Endothelial cell (in vitro differentiated cells): Measurements from ENCODE around the gene DNMT3A. TPM values are rescaled to one million over a fixed set of nuclear protein-coding genes. Genes with fewer than 3 reads are reported as not detected.

Source experiments
- DNase-seq: peaks from one replicate; pipeline ENCODE4 v3.0.0; 2021; ENCODE audit warnings: low spot score
- H3K27ac Mint-ChIP-seq: one replicate; pipeline ENCODE4 v1.8.0; 2021; ENCODE audit warnings: mixed read lengths, inconsistent platforms; ENCODE audit not compliant: unreplicated experiment
- H3K27me3 Mint-ChIP-seq: one replicate; pipeline ENCODE4 v1.8.0; 2021; ENCODE audit warnings: mild to moderate bottlenecking, moderate library complexity, mixed read lengths, inconsistent platforms; ENCODE audit not compliant: unreplicated experiment
- H3K36me3 Mint-ChIP-seq: one replicate; pipeline ENCODE4 v1.8.0; 2021; ENCODE audit warnings: mild to moderate bottlenecking, low read depth, mixed read lengths, inconsistent platforms; ENCODE audit not compliant: unreplicated experiment
- H3K4me1 Mint-ChIP-seq: one replicate; pipeline ENCODE4 v1.8.0; 2021; ENCODE audit warnings: mild to moderate bottlenecking, mixed read lengths, inconsistent platforms; ENCODE audit not compliant: unreplicated experiment
- H3K4me3 Mint-ChIP-seq: one replicate; pipeline ENCODE4 v1.8.0; 2021; ENCODE audit warnings: mild to moderate bottlenecking, mixed read lengths, inconsistent platforms; ENCODE audit not compliant: unreplicated experiment
- H3K9me3 Mint-ChIP-seq: one replicate; pipeline ENCODE4 v1.8.0; 2021; ENCODE audit warnings: mixed read lengths, inconsistent platforms; ENCODE audit not compliant: unreplicated experiment
- total RNA-seq: library from RNA; stranded (reverse); fragmentation: NEBNext Ultra II Directional; extraction: Animal tissue kit (Norgen Biotek cat#: 25700); gene quantifications from one replicate; pipeline ENCODE4 v1.2.1, GENCODE V29; 2021; ENCODE audit not compliant: unreplicated experiment
- TF ChIP-seq, protein P1 (sequence below): fragments of 200-600 bp; sonication (generic); IDR thresholded peaks from one replicate; pipeline ENCODE4 v1.5.0; 2021; ENCODE audit warnings: antibody characterized with exemption; ENCODE audit not compliant: unreplicated experiment

The DNMT3A gene
- total RNA-seq, 1 donor from 2014 or later, result 177 TPM

GRCh38 chr2:25386971-25387875 is 45.5 kb upstream of the DNMT3A start:
- Mint-ChIP-seq H3K27me3 (peaks cover 2% of the 10 kb centered on the region), H3K27ac (no peak overlapping the region), H3K4me3 (peak overlapping the region; percentile 2), H3K36me3 (no peaks in the 10 kb centered on the region), H3K9me3 (no peaks in the 10 kb centered on the region), H3K4me1 (no peaks in the 10 kb centered on the region)
- DNase-seq, result no peak
- TF ChIP-seq, protein P1, sequence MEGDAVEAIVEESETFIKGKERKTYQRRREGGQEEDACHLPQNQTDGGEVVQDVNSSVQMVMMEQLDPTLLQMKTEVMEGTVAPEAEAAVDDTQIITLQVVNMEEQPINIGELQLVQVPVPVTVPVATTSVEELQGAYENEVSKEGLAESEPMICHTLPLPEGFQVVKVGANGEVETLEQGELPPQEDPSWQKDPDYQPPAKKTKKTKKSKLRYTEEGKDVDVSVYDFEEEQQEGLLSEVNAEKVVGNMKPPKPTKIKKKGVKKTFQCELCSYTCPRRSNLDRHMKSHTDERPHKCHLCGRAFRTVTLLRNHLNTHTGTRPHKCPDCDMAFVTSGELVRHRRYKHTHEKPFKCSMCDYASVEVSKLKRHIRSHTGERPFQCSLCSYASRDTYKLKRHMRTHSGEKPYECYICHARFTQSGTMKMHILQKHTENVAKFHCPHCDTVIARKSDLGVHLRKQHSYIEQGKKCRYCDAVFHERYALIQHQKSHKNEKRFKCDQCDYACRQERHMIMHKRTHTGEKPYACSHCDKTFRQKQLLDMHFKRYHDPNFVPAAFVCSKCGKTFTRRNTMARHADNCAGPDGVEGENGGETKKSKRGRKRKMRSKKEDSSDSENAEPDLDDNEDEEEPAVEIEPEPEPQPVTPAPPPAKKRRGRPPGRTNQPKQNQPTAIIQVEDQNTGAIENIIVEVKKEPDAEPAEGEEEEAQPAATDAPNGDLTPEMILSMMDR, result no peak

DNA sequence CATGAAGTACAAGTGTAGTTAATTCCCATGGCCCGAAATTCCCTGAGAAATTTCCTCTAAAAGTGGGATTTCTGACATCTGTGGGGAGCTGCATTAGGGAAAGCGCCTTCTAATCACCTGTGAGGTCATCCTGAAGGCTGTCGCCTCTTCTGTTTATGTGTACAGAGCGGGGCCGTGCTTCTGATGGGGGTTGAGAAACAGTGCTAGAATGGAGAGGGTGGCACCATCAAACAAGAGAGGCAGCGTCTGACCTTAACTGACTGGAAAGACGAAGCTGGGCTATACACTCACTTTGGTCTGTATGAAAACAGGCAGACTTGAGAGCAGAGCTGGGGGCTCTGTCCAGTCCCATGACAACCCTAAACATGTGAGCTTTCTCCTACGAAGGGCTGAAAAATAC is 44.2 kb upstream of the DNMT3A start:
- DNase-seq, result no peak
- Mint-ChIP-seq H3K27ac (no peak overlapping the region), H3K9me3 (no peaks in the 10 kb centered on the region), H3K27me3 (peaks cover 4% of the 10 kb centered on the region), H3K4me3 (no peak overlapping the region), H3K4me1 (no peaks in the 10 kb centered on the region), H3K36me3 (no peaks in the 10 kb centered on the region)
- TF ChIP-seq, protein P1, result no peak

DNA sequence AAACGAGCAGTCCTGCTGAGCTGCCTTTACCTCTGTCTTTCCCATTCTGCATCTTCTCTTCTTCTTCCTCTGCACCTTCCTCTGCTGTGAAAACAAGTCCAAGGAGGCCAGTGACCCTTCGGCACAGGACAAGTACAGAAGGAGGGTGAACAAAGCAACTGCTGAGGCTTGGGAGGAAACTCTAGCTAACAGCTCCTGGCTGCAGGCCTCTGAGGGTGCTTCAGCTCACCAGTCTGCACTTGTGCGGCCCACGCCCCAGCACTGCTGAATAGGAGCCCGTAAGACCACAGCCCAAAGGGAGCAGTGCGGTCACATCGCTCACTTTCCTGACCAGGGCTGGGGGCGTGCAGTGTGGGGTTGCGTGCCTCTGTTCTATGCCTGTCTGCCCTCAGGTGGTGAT is 42.1 kb upstream of the DNMT3A start:
- H3K9me3 Mint-ChIP-seq, result no peaks in the 10 kb centered on the region
- H3K4me3 Mint-ChIP-seq, result no peak overlapping the region
- TF ChIP-seq, protein P1, result no peak
- no peaks in the 10 kb centered on the region for H3K4me1 Mint-ChIP-seq
- no peak for DNase-seq
- H3K36me3 Mint-ChIP-seq, result no peaks in the 10 kb centered on the region
- H3K27me3 Mint-ChIP-seq, result peaks cover 6% of the 10 kb centered on the region
- no peak overlapping the region for H3K27ac Mint-ChIP-seq

GRCh38 chr2:25381502-25381901 is 39.8 kb upstream of the DNMT3A start:
- Mint-ChIP-seq H3K36me3 (no peaks in the 10 kb centered on the region), H3K27me3 (peaks cover 6% of the 10 kb centered on the region), H3K9me3 (no peaks in the 10 kb centered on the region), H3K4me3 (no peak overlapping the region), H3K4me1 (no peaks in the 10 kb centered on the region), H3K27ac (no peak overlapping the region)
- no peak for DNase-seq
- TF ChIP-seq, protein P1, result no peak
